GM23338 (cell line): Measurements from ENCODE around the gene NFATC1. TPM values are rescaled to one million over a fixed set of nuclear protein-coding genes. Genes with fewer than 3 reads are reported as not detected.

Experiments
- ATAC-seq: fragments of 200-7000 bp; cut with Tn5 transposase; 3 replicates; pipeline ENCODE4 v1.9.1; 2020
- DNase-seq: peaks from one replicate; pipeline ENCODE4 v3.0.0-alpha.2; 2015; ENCODE audit warnings: low spot score
- H2AFZ ChIP-seq: fragments of 200-600 bp; sonication (generic); 2 replicates; pipeline ENCODE4 v1.8.0; 2016; ENCODE audit warnings: antibody characterized with exemption, mild to moderate bottlenecking, moderate library complexity
- H3F3A ChIP-seq: fragments of 200-600 bp; sonication (generic); replicated peaks from 2 replicates; pipeline ENCODE4 v1.8.0; 2017; ENCODE audit warnings: antibody characterized with exemption, mixed run types, low read depth
- H3K27ac ChIP-seq: fragments of 200-600 bp; sonication (generic); 2 replicates; pipeline ENCODE4 v1.6.1; 2016; ENCODE audit warnings: low read depth
- H3K27me3 ChIP-seq: fragments of 200-600 bp; sonication (generic); 2 replicates; pipeline ENCODE4 v1.8.0; 2016; ENCODE audit warnings: mild to moderate bottlenecking, mixed run types, moderate library complexity; ENCODE audit not compliant: insufficient read depth
- H3K36me3 ChIP-seq: fragments of 200-600 bp; sonication (generic); 2 replicates; pipeline ENCODE4 v1.8.0; 2016; ENCODE audit warnings: mild to moderate bottlenecking; ENCODE audit not compliant: insufficient read depth
- H3K4me1 ChIP-seq: fragments of 200-600 bp; sonication (generic); 2 replicates; pipeline ENCODE4 v1.8.0; 2016; ENCODE audit warnings: mild to moderate bottlenecking, moderate library complexity; ENCODE audit not compliant: insufficient read depth
- H3K4me2 ChIP-seq: fragments of 200-600 bp; sonication (generic); 2 replicates; pipeline ENCODE4 v1.7.1; 2017; ENCODE audit warnings: mixed run types
- H3K4me3 ChIP-seq: fragments of 200-600 bp; sonication (generic); 2 replicates; pipeline ENCODE4 v1.6.1; 2016; ENCODE audit warnings: mixed run types
- H3K79me2 ChIP-seq: fragments of 200-600 bp; sonication (generic); replicated peaks from 2 replicates; pipeline ENCODE4 v1.8.0; 2017; ENCODE audit warnings: mild to moderate bottlenecking; ENCODE audit not compliant: insufficient read depth
- H3K9me2 ChIP-seq: fragments of 200-600 bp; sonication (generic); 2 replicates; pipeline ENCODE4 v1.8.0; 2017; ENCODE audit not compliant: insufficient read depth
- H4K20me1 ChIP-seq: fragments of 200-600 bp; sonication (generic); replicated peaks from 2 replicates; pipeline ENCODE4 v1.8.0; 2017; ENCODE audit warnings: mild to moderate bottlenecking; ENCODE audit not compliant: insufficient read depth
- H3K27ac Mint-ChIP-seq: 2 replicates; pipeline ENCODE4 v1.8.0; 2020; ENCODE audit warnings: inconsistent platforms, mild to moderate bottlenecking, moderate library complexity, mixed read lengths
- H3K27me3 Mint-ChIP-seq: 3 replicates; pipeline ENCODE4 v1.8.0; 2022; ENCODE audit warnings: low read depth, mild to moderate bottlenecking, moderate library complexity, mixed read lengths, inconsistent platforms; ENCODE audit not compliant: insufficient read depth, poor library complexity
- H3K36me3 Mint-ChIP-seq: 3 replicates; pipeline ENCODE4 v1.8.0; 2021; ENCODE audit warnings: low read depth, mild to moderate bottlenecking, inconsistent platforms, moderate library complexity, mixed read lengths
- H3K4me1 Mint-ChIP-seq: 3 replicates; pipeline ENCODE4 v1.8.0; 2020; ENCODE audit warnings: mild to moderate bottlenecking, inconsistent platforms, mixed read lengths
- H3K4me3 Mint-ChIP-seq: 3 replicates; pipeline ENCODE4 v1.8.0; 2021; ENCODE audit warnings: moderate library complexity, mild to moderate bottlenecking, inconsistent platforms, mixed read lengths
- H3K9me3 Mint-ChIP-seq: 3 replicates; pipeline ENCODE4 v1.8.0; 2020; ENCODE audit warnings: moderate library complexity, mild to moderate bottlenecking, inconsistent platforms, mixed read lengths
- CREB1 ChIP-seq: fragments of 250-450 bp; sonication (Bioruptor Pico); IDR thresholded peaks from 2 replicates; pipeline ENCODE4 v1.5.0; 2020; ENCODE audit warnings: low read depth, mild to moderate bottlenecking, moderate library complexity
- CTCF ChIP-seq, 2 experiments: fragments of 200-600 bp in 1 of 2; sonication (generic) in 1 of 2; conservative IDR thresholded peaks; 2 replicates each; pipeline versions ENCODE4 v1.5.1 to v1.6.1; 2016 to 2017; ENCODE audit warnings: antibody characterized with exemption in 2 of 2, low read depth in 2 of 2, mild to moderate bottlenecking in 2 of 2, moderate library complexity in 1 of 2
- ETS1 ChIP-seq: IDR thresholded peaks from 2 replicates; pipeline ENCODE4 v1.6.1; 2016; ENCODE audit warnings: antibody characterized with exemption
- EZH2 ChIP-seq: fragments of 200-600 bp; sonication (generic); IDR thresholded peaks from one replicate; pipeline ENCODE4 v1.8.0; 2017; ENCODE audit warnings: antibody characterized with exemption, mild to moderate bottlenecking, low read depth; ENCODE audit not compliant: unreplicated experiment
- EZH2phosphoT487 ChIP-seq: fragments of 200-600 bp; sonication (generic); IDR thresholded peaks from one replicate; pipeline ENCODE4 v1.8.1; 2018; ENCODE audit warnings: antibody characterized with exemption; ENCODE audit not compliant: unreplicated experiment
- JUNB ChIP-seq: IDR thresholded peaks from one replicate; pipeline ENCODE4 v1.6.1; 2016; ENCODE audit warnings: antibody characterized with exemption; ENCODE audit not compliant: unreplicated experiment
- NANOG ChIP-seq: IDR thresholded peaks from 2 replicates; pipeline ENCODE4 v1.6.1; 2016; ENCODE audit warnings: antibody characterized with exemption, borderline replicate concordance
- POLR2AphosphoS5 ChIP-seq: IDR thresholded peaks from 2 replicates; pipeline ENCODE4 v1.6.1; 2016; ENCODE audit warnings: antibody characterized with exemption, low read depth
- REST ChIP-seq: IDR thresholded peaks from one replicate; pipeline ENCODE4 v1.6.1; 2018; ENCODE audit warnings: antibody characterized with exemption; ENCODE audit not compliant: unreplicated experiment
- STAT1 ChIP-seq: IDR thresholded peaks from one replicate; pipeline ENCODE4 v1.6.1; 2016; ENCODE audit warnings: antibody characterized with exemption; ENCODE audit not compliant: unreplicated experiment
- ZNF114 ChIP-seq: fragments of 250-450 bp; sonication (Bioruptor Pico); IDR thresholded peaks from 2 replicates; pipeline ENCODE4 v1.5.0; 2020; ENCODE audit warnings: mild to moderate bottlenecking, moderate library complexity
- ZNF331 ChIP-seq: fragments of 250-450 bp; sonication (Bioruptor Pico); IDR thresholded peaks from 2 replicates; pipeline ENCODE4 v1.5.0; 2020; ENCODE audit warnings: low read depth, mild to moderate bottlenecking, moderate library complexity
- ZNF462 ChIP-seq: fragments of 250-450 bp; sonication (Bioruptor Pico); IDR thresholded peaks from 2 replicates; pipeline ENCODE4 v1.5.0; 2020; ENCODE audit warnings: mild to moderate bottlenecking, moderate library complexity
- polyA plus RNA-seq: library from polyadenylated mRNA; unstranded; fragments of >200 nt; fragmentation: Nextera tagmentation; extraction: Ambion mirVana; gene quantifications from 2 replicates; pipeline ENCODE4 v1.2.1, GENCODE V29; 2016
- total RNA-seq: library from RNA; depleted of rRNA; stranded (reverse); fragments of >200 nt; shearing (Covaris generic); gene quantifications from 2 replicates; pipeline ENCODE4 v1.2.3, GENCODE V29; 2014

NFATC1 gene
- total and polyA plus RNA-seq, 2 experiments from 2014 or later, result 3.9 to 6.4 TPM

DNA sequence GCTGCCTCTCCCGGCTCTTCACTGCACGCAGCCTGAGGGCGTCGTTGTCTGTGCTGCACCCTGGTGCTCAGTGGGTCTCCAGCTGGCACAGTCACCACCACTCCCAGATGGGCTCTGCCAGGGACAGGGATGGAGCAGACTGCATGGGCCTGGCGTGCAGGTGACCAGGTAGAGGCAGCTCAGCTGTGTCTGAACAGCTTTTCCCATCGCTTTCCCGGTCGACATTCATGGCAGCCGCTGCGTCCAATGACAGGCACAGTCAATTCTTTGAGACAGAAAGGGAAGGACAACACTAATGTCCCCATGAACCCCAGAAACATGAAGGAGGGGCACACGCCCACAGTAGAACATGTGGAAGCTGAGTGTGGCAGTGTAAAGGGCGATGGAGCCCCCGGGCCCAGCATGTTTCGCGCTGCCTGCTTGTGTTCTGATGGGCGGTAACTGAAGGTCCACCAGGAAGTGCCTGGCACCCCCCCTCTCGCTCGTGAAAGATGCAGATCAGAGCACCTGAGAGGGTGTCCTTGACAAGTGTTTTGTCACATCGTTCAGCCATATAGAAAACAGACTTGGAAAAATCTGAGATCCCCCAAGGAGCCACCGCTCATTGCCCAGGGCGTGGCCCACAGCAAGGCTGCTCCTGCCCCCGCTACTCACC lies 122.4 kb downstream of the NFATC1 start:
- Histone ChIP-seq H3K27me3 (no peaks in the 10 kb centered on the region), H3K4me2 (no peak overlapping the region), H4K20me1 (no peaks in the 10 kb centered on the region; the same call in 1 of the 2 replicates), H3F3A (no peaks in the 10 kb centered on the region), H3K36me3 (no peaks in the 10 kb centered on the region), H2AFZ (no peak overlapping the region), H3K4me1 (no peaks in the 10 kb centered on the region), H3K79me2 (no peaks in the 10 kb centered on the region), H3K4me3 (no peak overlapping the region), H3K27ac (no peak overlapping the region), H3K9me2 (no peaks in the 10 kb centered on the region)
- ATAC-seq, result no peak
- H3K4me3 Mint-ChIP-seq, result no peak overlapping the region
- no peak for DNase-seq
- no peaks in the 10 kb centered on the region; the same call in 2 of the 3 replicates for H3K9me3 Mint-ChIP-seq
- TF ChIP-seq CTCF (conservative IDR thresholded peaks at IDR 0.05; ENCODE audit: low read depth in 2 of 2) (no peak), JUNB (no peak), ZNF331 (CRISPR knock-in tag) (no peak), REST (no peak), EZH2phosphoT487 (no peak), STAT1 (no peak), ZNF462 (no peak), CREB1 (no peak), ZNF114 (CRISPR knock-in tag) (no peak), ETS1 (no peak), NANOG (no peak), EZH2 (no peak), POLR2AphosphoS5 (no peak)
- peaks cover 2% of the 10 kb centered on the region; the same call in 1 of the 3 replicates for H3K4me1 Mint-ChIP-seq
- H3K27me3 Mint-ChIP-seq, result peaks cover 7% of the 10 kb centered on the region
- H3K36me3 Mint-ChIP-seq, result no peaks in the 10 kb centered on the region
- no peak overlapping the region for H3K27ac Mint-ChIP-seq
